A673 (cell line): ENCODE results near the gene PLP2. TPM values are rescaled to one million over a fixed set of nuclear protein-coding genes. Genes with fewer than 3 reads are reported as not detected.

Source experiments
- BruUV-seq: library from RNA; stranded (reverse); fragments of 400-500 nt; replicated peaks from 2 replicates; lab custom pipeline; 2021; lab: Mats Ljungman, UMichigan
- CTCF ChIA-PET: fragments of 300-600 bp; sonication (Branson Sonifier 250); formaldehyde crosslinking; loops from one replicate; lab custom pipeline; 2022; ENCODE audit warnings: antibody characterized with exemption; lab: Charles Lee
- POLR2A ChIA-PET: fragments of 300-600 bp; sonication (Branson Sonifier 250); formaldehyde crosslinking; loops from one replicate; lab custom pipeline; 2022; ENCODE audit warnings: antibody characterized with exemption; ENCODE audit not compliant: low non-redundant PET; lab: Charles Lee
- DNase-seq: peaks from one replicate; pipeline ENCODE4 v3.0.0-alpha.2; 2015; ENCODE audit warnings: low spot score
- H3K27ac ChIP-seq: fragments of 200-600 bp; sonication (generic); 2 replicates; pipeline ENCODE4 v1.5.1; 2016; ENCODE audit warnings: mixed run types, low read depth, mild to moderate bottlenecking, mixed read lengths, antibody characterized with exemption, low read length; ENCODE audit not compliant: poor library complexity, severe bottlenecking
- H3K27me3 ChIP-seq: fragments of 200-600 bp; sonication (generic); replicated peaks from 2 replicates; pipeline ENCODE4 v1.6.1; 2017; ENCODE audit warnings: mixed run types, low read depth, mild to moderate bottlenecking, mixed read lengths, antibody characterized with exemption, low read length; ENCODE audit not compliant: insufficient read depth, poor library complexity
- H3K36me3 ChIP-seq: fragments of 200-600 bp; sonication (generic); 2 replicates; pipeline ENCODE4 v1.6.1; 2016; ENCODE audit warnings: mixed run types, mild to moderate bottlenecking, mixed read lengths, antibody characterized with exemption, low read length; ENCODE audit not compliant: insufficient read depth, poor library complexity, severe bottlenecking
- H3K4me1 ChIP-seq: fragments of 200-600 bp; sonication (generic); 2 replicates; pipeline ENCODE4 v1.6.1; 2017; ENCODE audit warnings: mixed run types, mild to moderate bottlenecking, mixed read lengths, antibody characterized with exemption, low read length; ENCODE audit not compliant: insufficient read depth, poor library complexity, severe bottlenecking
- H3K4me3 ChIP-seq: fragments of 200-600 bp; sonication (generic); 2 replicates; pipeline ENCODE4 v1.5.1; 2016; ENCODE audit warnings: low read depth, mixed run types, mild to moderate bottlenecking, mixed read lengths, low read length; ENCODE audit not compliant: poor library complexity, severe bottlenecking
- H3K9me3 ChIP-seq: fragments of 200-600 bp; sonication (generic); 2 replicates; pipeline ENCODE4 v1.6.1; 2016; ENCODE audit warnings: mixed run types, low read depth, mild to moderate bottlenecking, mixed read lengths, antibody characterized with exemption, low read length; ENCODE audit not compliant: poor library complexity, severe bottlenecking
- CTCF ChIP-seq: fragments of 300-800, 200-600 bp; sonication (generic); conservative IDR thresholded peaks from 2 replicates; pipeline ENCODE4 v1.5.1; 2017; ENCODE audit warnings: low read depth, mild to moderate bottlenecking, antibody characterized with exemption, low read length, moderate library complexity, mixed read lengths
- EZH2 ChIP-seq: fragments of 200-600 bp; sonication (generic); IDR thresholded peaks from 2 replicates; pipeline ENCODE4 v1.6.1; 2017; ENCODE audit warnings: borderline replicate concordance, low read depth, mild to moderate bottlenecking, mixed read lengths, antibody characterized with exemption, low read length; ENCODE audit not compliant: poor library complexity, severe bottlenecking
- intact Hi-C: fragments of 100-400 bp; cut with micrococcal nuclease; formaldehyde crosslinking; loops from one replicate; pipeline ENCODE4 v1.10.0; 2022; ENCODE audit not compliant: unreplicated experiment
- total RNA-seq: library from RNA; stranded (reverse); gene quantifications from 2 replicates; pipeline ENCODE4 v1.2.3, GENCODE V29; 2021

The PLP2 gene
- total RNA-seq, 1 experiment from 2014 or later, result 87.5 TPM

GRCh38 chrX:49177338-49177833 is 5.7 kb downstream of the PLP2 start:
- peak overlapping the region; percentile 37 for H3K27ac ChIP-seq
- H3K9me3 ChIP-seq, result no peaks in the 10 kb centered on the region
- H3K27me3 ChIP-seq, result no peaks in the 10 kb centered on the region
- no peak overlapping the region for H3K4me3 ChIP-seq
- H3K4me1 ChIP-seq, result no peaks in the 10 kb centered on the region
- no peak for TF ChIP-seq CTCF
- TF ChIP-seq EZH2, result no peak
- no TSS peak for BruUV-seq
- ChIA-PET CTCF (no interaction called here), POLR2A (no interaction called here)
- DNase-seq, result no peak
- H3K36me3 ChIP-seq, result peaks cover 7% of the 10 kb centered on the region
- intact Hi-C loops, result no loop called here

GRCh38 chrX:49177873-49178480 is 6.3 kb downstream of the PLP2 start:
- ChIA-PET CTCF (no interaction called here), POLR2A (no interaction called here)
- H3K27ac ChIP-seq, result no peak overlapping the region
- no peaks in the 10 kb centered on the region for H3K4me1 ChIP-seq
- BruUV-seq, result no TSS peak
- H3K9me3 ChIP-seq, result no peaks in the 10 kb centered on the region
- no peak for DNase-seq
- intact Hi-C loops, result no loop called here
- no peaks in the 10 kb centered on the region for H3K27me3 ChIP-seq
- TF ChIP-seq CTCF (no peak), EZH2 (no peak)
- H3K36me3 ChIP-seq, result peaks cover 7% of the 10 kb centered on the region
- no peak overlapping the region for H3K4me3 ChIP-seq

- POLR2A ChIA-PET, result no interaction called here
- Histone ChIP-seq H3K4me1 (no peaks in the 10 kb centered on the region), H3K9me3 (no peaks in the 10 kb centered on the region), H3K36me3 (peaks cover 7% of the 10 kb centered on the region), H3K27ac (no peak overlapping the region), H3K27me3 (no peaks in the 10 kb centered on the region), H3K4me3 (no peak overlapping the region)
- CTCF ChIA-PET, result no interaction called here
- BruUV-seq, result no TSS peak
- TF ChIP-seq EZH2 (no peak), CTCF (no peak)
- no peak for DNase-seq
- intact Hi-C loops, result no loop called here
Measured at GRCh38 chrX:49178537-49178936, 6.8 kb downstream of the PLP2 start.
